Measurements from ENCODE around the gene SULT4A1. TPM values are rescaled to one million over a fixed set of nuclear protein-coding genes. Genes with fewer than 3 reads are reported as not detected.

The SULT4A1 gene
- 0.19 TPM in 1 of 2 replicates, not detected in the other for total RNA-seq (2014; rRNA removed; shearing (Covaris generic))

GRCh38 chr22:43862074-43862881 is at the start of gene SULT4A1:
Gene SULT4A1, minus strand, starts transcription at chr22:43862513. Its CDS starts 131 bp downstream, at chr22:43862382.

GRCh38 chr22:43891360-43892182 is 29.3 kb upstream of the SULT4A1 start, which contains the start of gene PNPLA5:
Gene PNPLA5, minus strand, starts transcription at chr22:43892013. Its CDS starts 133 bp downstream, at chr22:43891880.

GRCh38 chr22:43812149-43812842 is 50.0 kb downstream of the SULT4A1 start, which contains the start of gene EFCAB6:
Gene EFCAB6, minus strand, starts transcription at chr22:43812305. Its CDS starts 29,987 bp downstream, at chr22:43782318.

Small RNA genes within 50 kb of the gene (small RNA-seq; reads per million reads assigned to genes)
- not detected for gene HMGN2P9

Other genes with a start within 250 kb of the SULT4A1 start
- gene EFCAB6, start 50.2 kb downstream of the SULT4A1 start, total RNA-seq (2014; rRNA removed; shearing (Covaris generic)): 0.13 and 0.26 TPM in 2 replicates
- not detected in 2 replicates for gene PNPLA5, start 29.5 kb upstream of the SULT4A1 start, total RNA-seq (2014; rRNA removed; shearing (Covaris generic))
- gene PNPLA3, start 61.3 kb upstream of the SULT4A1 start, total RNA-seq (2014; rRNA removed; shearing (Covaris generic)): 2.5 and 5.7 TPM in 2 replicates
- gene SAMM50, start 92.9 kb upstream of the SULT4A1 start, total RNA-seq (2014; rRNA removed; shearing (Covaris generic)): 29.8 and 31.8 TPM in 2 replicates
- gene PARVB, start 161.8 kb upstream of the SULT4A1 start, total RNA-seq (2014; rRNA removed; shearing (Covaris generic)): 57.9 and 68.5 TPM in 2 replicates